ENCODE data around the gene KRTAP5-1. TPM values are rescaled to one million over a fixed set of nuclear protein-coding genes. Genes with fewer than 3 reads are reported as not detected.

Gene KRTAP5-1
- total RNA-seq, 1 experiment from 2014 or later = not detected

- Histone ChIP-seq H3K9me3 (replicated peaks) (no peaks in the 10 kb centered on the region), H3K36me3 (no peaks in the 10 kb centered on the region), H3K27me3 (replicated peaks) (no peaks in the 10 kb centered on the region), H3K27ac (no peak overlapping the region), H3K4me3 (no peak overlapping the region), H3K4me1 (replicated peaks) (peaks cover 19% of the 10 kb centered on the region)
- DNase-seq (ENCODE audit: low read depth in 1 of 2, low spot score in 2 of 2) = peak; percentile 61 to 73
These were observed 26.9 kb downstream of the KRTAP5-1 start for GRCh38 chr11:1557904-1558774.

GRCh38 chr11:1557051-1557884 lies 27.8 kb downstream of the KRTAP5-1 start:
- Histone ChIP-seq H3K4me3 (no peak overlapping the region), H3K4me1 (replicated peaks) (peaks cover 19% of the 10 kb centered on the region), H3K27ac (no peak overlapping the region), H3K36me3 (no peaks in the 10 kb centered on the region), H3K9me3 (replicated peaks) (no peaks in the 10 kb centered on the region), H3K27me3 (replicated peaks) (no peaks in the 10 kb centered on the region)
- DNase-seq (ENCODE audit: low read depth in 1 of 2, low spot score in 2 of 2) = no peak

- Histone ChIP-seq H3K27ac (no peak overlapping the region), H3K4me3 (no peak overlapping the region), H3K4me1 (replicated peaks) (peaks cover 19% of the 10 kb centered on the region), H3K36me3 (no peaks in the 10 kb centered on the region), H3K27me3 (replicated peaks) (no peaks in the 10 kb centered on the region), H3K9me3 (replicated peaks) (no peaks in the 10 kb centered on the region)
- no peak for DNase-seq (ENCODE audit: low read depth in 1 of 2, low spot score in 2 of 2)
These were observed 28.7 kb downstream of the KRTAP5-1 start for GRCh38 chr11:1556278-1556902.

- no peak for DNase-seq (ENCODE audit: low read depth in 1 of 2, low spot score in 2 of 2)
These were observed 29.4 kb downstream of the KRTAP5-1 start for GRCh38 chr11:1555713-1556153.

GRCh38 chr11:1554981-1555712 lies 29.9 kb downstream of the KRTAP5-1 start:
- DNase-seq (ENCODE audit: low read depth in 1 of 2, low spot score in 2 of 2) = no peak
- Histone ChIP-seq H3K4me1 (replicated peaks) (peaks cover 19% of the 10 kb centered on the region), H3K27me3 (replicated peaks) (no peaks in the 10 kb centered on the region)

More at GRCh38 chr11:1555713-1556153, 29.4 kb downstream of the KRTAP5-1 start:
- no peaks in the 10 kb centered on the region for H3K27me3 ChIP-seq (replicated peaks)
- H3K27ac ChIP-seq = no peak overlapping the region
- no peaks in the 10 kb centered on the region for H3K36me3 ChIP-seq
- no peaks in the 10 kb centered on the region for H3K9me3 ChIP-seq (replicated peaks)
- H3K4me1 ChIP-seq (replicated peaks) = peaks cover 19% of the 10 kb centered on the region
- no peak overlapping the region for H3K4me3 ChIP-seq

GRCh38 chr11:1553808-1554594 lies 31.1 kb downstream of the KRTAP5-1 start:
- Histone ChIP-seq H3K4me1 (replicated peaks) (peaks cover 13% of the 10 kb centered on the region), H3K36me3 (no peaks in the 10 kb centered on the region), H3K27me3 (replicated peaks) (no peaks in the 10 kb centered on the region), H3K9me3 (replicated peaks) (no peaks in the 10 kb centered on the region), H3K4me3 (no peak overlapping the region), H3K27ac (no peak overlapping the region)
- DNase-seq (ENCODE audit: low read depth in 1 of 2, low spot score in 2 of 2) = no peak

More at GRCh38 chr11:1554981-1555712, 29.9 kb downstream of the KRTAP5-1 start:
- H3K36me3 ChIP-seq = no peaks in the 10 kb centered on the region
- no peak overlapping the region for H3K27ac ChIP-seq
- no peak overlapping the region for H3K4me3 ChIP-seq
- H3K9me3 ChIP-seq (replicated peaks) = no peaks in the 10 kb centered on the region

- Histone ChIP-seq H3K27me3 (replicated peaks) (peaks cover 18% of the 10 kb centered on the region), H3K9me3 (replicated peaks) (no peaks in the 10 kb centered on the region), H3K4me1 (replicated peaks) (peaks cover 6% of the 10 kb centered on the region), H3K27ac (no peak overlapping the region), H3K4me3 (no peak overlapping the region), H3K36me3 (no peaks in the 10 kb centered on the region)
- no peak for DNase-seq (ENCODE audit: low read depth in 1 of 2, low spot score in 2 of 2)
These were observed 35.4 kb downstream of the KRTAP5-1 start for GRCh38 chr11:1549338-1550330.

GRCh38 chr11:1548221-1549070 lies 36.6 kb downstream of the KRTAP5-1 start:
- H3K4me3 ChIP-seq = no peak overlapping the region
- peaks cover 18% of the 10 kb centered on the region for H3K27me3 ChIP-seq (replicated peaks)
- no peaks in the 10 kb centered on the region for H3K36me3 ChIP-seq
- H3K4me1 ChIP-seq (replicated peaks) = peaks cover 6% of the 10 kb centered on the region
- H3K27ac ChIP-seq = no peak overlapping the region
- DNase-seq (ENCODE audit: low read depth in 1 of 2, low spot score in 2 of 2) = no peak
- H3K9me3 ChIP-seq (replicated peaks) = no peaks in the 10 kb centered on the region

- Histone ChIP-seq H3K27me3 (replicated peaks) (peaks cover 18% of the 10 kb centered on the region), H3K4me1 (replicated peaks) (peaks cover 6% of the 10 kb centered on the region), H3K36me3 (no peaks in the 10 kb centered on the region), H3K9me3 (replicated peaks) (no peaks in the 10 kb centered on the region), H3K4me3 (no peak overlapping the region), H3K27ac (no peak overlapping the region)
- DNase-seq (ENCODE audit: low read depth in 1 of 2, low spot score in 2 of 2) = no peak
These were observed 37.5 kb downstream of the KRTAP5-1 start for GRCh38 chr11:1547467-1548098.

- H3K27me3 ChIP-seq (replicated peaks) = peaks cover 18% of the 10 kb centered on the region
- peaks cover 6% of the 10 kb centered on the region for H3K4me1 ChIP-seq (replicated peaks)
- H3K36me3 ChIP-seq = no peaks in the 10 kb centered on the region
- no peaks in the 10 kb centered on the region for H3K9me3 ChIP-seq (replicated peaks)
- DNase-seq (ENCODE audit: low read depth in 1 of 2, low spot score in 2 of 2) = no peak
- H3K27ac ChIP-seq = no peak overlapping the region
- no peak overlapping the region for H3K4me3 ChIP-seq
These were observed 38.3 kb downstream of the KRTAP5-1 start for GRCh38 chr11:1546536-1547466.
